ENCODE measurements around the gene PLCL1. TPM values are rescaled to one million over a fixed set of nuclear protein-coding genes. Genes with fewer than 3 reads are reported as not detected.

The PLCL1 gene
- polyA plus RNA-seq, 3 donors, result 0.69 to 1.4 (median 0.79) TPM

- no peak for TF ChIP-seq CTCF (IDR thresholded peaks at IDR 0.05)
- Mint-ChIP-seq H3K4me1 (no peaks in the 10 kb centered on the region), H3K36me3 (no peaks in the 10 kb centered on the region), H3K4me3 (no peak overlapping the region), H3K27ac (no peak overlapping the region), H3K9me3 (peaks cover 5 to 27% (median 16%) of the 10 kb centered on the region in 7 donors), H3K27me3 (ENCODE audit: low read depth in 3 of 3) (peaks cover 0 to 1% (median 0%) of the 10 kb centered on the region in 3 donors)
- Histone ChIP-seq H4K20me1 (ENCODE audit: insufficient read depth, low read length) (no peaks in the 10 kb centered on the region), H3K27me3 (ENCODE audit: control insufficient read depth in 2 of 2, insufficient read depth in 2 of 2, low read length in 2 of 2) (no peaks in the 10 kb centered on the region), H3K4me3 (replicated peaks in 1 of 3; ENCODE audit: low read depth in 2 of 3, low read length in 3 of 3) (no peak overlapping the region), H3K9me3 (replicated peaks in 1 of 2; ENCODE audit: control insufficient read depth in 1 of 2, insufficient read depth in 1 of 2, low read length in 2 of 2) (peaks cover 8 to 9% of the 10 kb centered on the region in 2 donors), H3K4me2 (replicated peaks; ENCODE audit: extremely low read depth, low read length, poor library complexity, severe bottlenecking) (no peak overlapping the region), H3K9ac (ENCODE audit: insufficient read depth, low read length, poor library complexity, severe bottlenecking) (no peak overlapping the region), H3K27ac (ENCODE audit: low read depth in 1 of 2, low read length in 2 of 2) (no peak overlapping the region), H3K79me2 (ENCODE audit: insufficient read depth, low read length) (no peaks in the 10 kb centered on the region), H3K4me1 (ENCODE audit: control insufficient read depth in 1 of 2, insufficient read depth in 2 of 2, low read length in 2 of 2) (no peaks in the 10 kb centered on the region), H3K36me3 (replicated peaks in 1 of 2; ENCODE audit: control insufficient read depth in 1 of 2, insufficient read depth in 2 of 2, low read length in 2 of 2) (no peaks in the 10 kb centered on the region), H2AFZ (ENCODE audit: insufficient read depth, low read depth, low read length, poor library complexity, severe bottlenecking) (no peak overlapping the region)
- no peak for DNase-seq
- intact Hi-C loops (cut with micrococcal nuclease), result no loop called here
These were observed 161.4 kb downstream of the PLCL1 start for GRCh38 chr2:197965756-197966155.

GRCh38 chr2:197969391-197969893, 165.0 kb downstream of the PLCL1 start:
- Histone ChIP-seq H3K4me1 (ENCODE audit: control insufficient read depth in 1 of 2, insufficient read depth in 2 of 2, low read length in 2 of 2) (no peaks in the 10 kb centered on the region), H3K9me3 (replicated peaks in 1 of 2; ENCODE audit: control insufficient read depth in 1 of 2, insufficient read depth in 1 of 2, low read length in 2 of 2) (peaks cover 7 to 8% of the 10 kb centered on the region in 2 donors), H3K36me3 (replicated peaks in 1 of 2; ENCODE audit: control insufficient read depth in 1 of 2, insufficient read depth in 2 of 2, low read length in 2 of 2) (no peaks in the 10 kb centered on the region), H2AFZ (ENCODE audit: insufficient read depth, low read depth, low read length, poor library complexity, severe bottlenecking) (no peak overlapping the region), H3K27me3 (ENCODE audit: control insufficient read depth in 2 of 2, insufficient read depth in 2 of 2, low read length in 2 of 2) (no peaks in the 10 kb centered on the region), H3K4me2 (replicated peaks; ENCODE audit: extremely low read depth, low read length, poor library complexity, severe bottlenecking) (no peak overlapping the region), H3K9ac (ENCODE audit: insufficient read depth, low read length, poor library complexity, severe bottlenecking) (no peak overlapping the region), H3K79me2 (ENCODE audit: insufficient read depth, low read length) (no peaks in the 10 kb centered on the region), H3K4me3 (replicated peaks in 1 of 3; ENCODE audit: low read depth in 2 of 3, low read length in 3 of 3) (no peak overlapping the region), H4K20me1 (ENCODE audit: insufficient read depth, low read length) (no peaks in the 10 kb centered on the region), H3K27ac (ENCODE audit: low read depth in 1 of 2, low read length in 2 of 2) (no peak overlapping the region)
- no peak overlapping the region for H3K27ac Mint-ChIP-seq
- no peaks in the 10 kb centered on the region for H3K27me3 Mint-ChIP-seq (ENCODE audit: low read depth in 3 of 3)
- DNase-seq, result no peak
- H3K4me3 Mint-ChIP-seq, result no peak overlapping the region
- peaks cover 5 to 21% (median 12%) of the 10 kb centered on the region in 7 donors for H3K9me3 Mint-ChIP-seq
- no peaks in the 10 kb centered on the region for H3K4me1 Mint-ChIP-seq
- intact Hi-C loops (cut with micrococcal nuclease), result no loop called here
- TF ChIP-seq CTCF (IDR thresholded peaks at IDR 0.05), result no peak
- H3K36me3 Mint-ChIP-seq, result no peaks in the 10 kb centered on the region

Measured in CD14-positive monocyte (primary cell).